Smooth muscle cell (in vitro differentiated cells): Measurements from ENCODE around the gene TCF19. TPM values are rescaled to one million over a fixed set of nuclear protein-coding genes. Genes with fewer than 3 reads are reported as not detected.

Experiments used
- DNase-seq: peaks from one replicate; lab custom pipeline; 2025; ENCODE audit not compliant: unreplicated experiment; lab: John Stamatoyannopoulos, UW
- H2AFZ ChIP-seq: fragments of 200-600 bp; sonication (generic); 2 replicates; pipeline ENCODE4 v1.6.0; 2016; ENCODE audit warnings: antibody characterized with exemption, low read depth, mild to moderate bottlenecking
- H3F3A ChIP-seq: fragments of 200-600 bp; sonication (generic); 2 replicates; pipeline ENCODE4 v1.6.0; 2017; ENCODE audit warnings: antibody characterized with exemption, low read depth
- H3K27ac ChIP-seq: fragments of 200-600 bp; sonication (generic); 2 replicates; pipeline ENCODE4 v1.5.1; 2016; ENCODE audit warnings: low read depth, mild to moderate bottlenecking
- H3K27me3 ChIP-seq: fragments of 200-600 bp; sonication (generic); 2 replicates; pipeline ENCODE4 v1.6.1; 2016; ENCODE audit warnings: low read depth, mild to moderate bottlenecking
- H3K36me3 ChIP-seq: fragments of 200-600 bp; sonication (generic); 2 replicates; pipeline ENCODE4 v1.5.1; 2016; ENCODE audit warnings: low read depth
- H3K4me1 ChIP-seq: fragments of 200-600 bp; sonication (generic); 2 replicates; pipeline ENCODE4 v1.5.1; 2016; ENCODE audit warnings: low read depth
- H3K4me2 ChIP-seq: fragments of 200-600 bp; sonication (generic); 2 replicates; pipeline ENCODE4 v1.6.0; 2016; ENCODE audit warnings: mild to moderate bottlenecking
- H3K4me3 ChIP-seq: fragments of 200-600 bp; sonication (generic); 2 replicates; pipeline ENCODE4 v1.5.1; 2016; ENCODE audit warnings: mild to moderate bottlenecking
- H3K79me2 ChIP-seq: fragments of 200-600 bp; sonication (generic); 2 replicates; pipeline ENCODE4 v1.6.0; 2016; ENCODE audit warnings: low read depth, mild to moderate bottlenecking
- H3K9ac ChIP-seq: fragments of 200-600 bp; sonication (generic); 2 replicates; pipeline ENCODE4 v1.6.0; 2016; ENCODE audit warnings: low read depth
- H3K9me3 ChIP-seq: fragments of 200-600 bp; sonication (generic); replicated peaks from 2 replicates; pipeline ENCODE4 v1.5.1; 2016; ENCODE audit warnings: low read depth
- H4K20me1 ChIP-seq: fragments of 200-600 bp; sonication (generic); 2 replicates; pipeline ENCODE4 v1.6.0; 2016; ENCODE audit warnings: low read depth
- WGBS: methylation state at CpG from one replicate; pipeline ENCODE4 v1.1.7; 2016; ENCODE audit warnings: low lambda C conversion rate; 5-methylcytosine and 5-hydroxymethylcytosine counted together
- polyA plus RNA-seq: library from polyadenylated mRNA; unstranded; fragments of >200 nt; fragmentation: Nextera tagmentation; extraction: Ambion mirVana; gene quantifications from 2 replicates; pipeline ENCODE4 v1.2.1, GENCODE V29; 2016
- total RNA-seq: library from RNA; depleted of rRNA; stranded (reverse); fragments of >200 nt; gene quantifications from 2 replicates; pipeline ENCODE4 v1.2.3, GENCODE V29; 2014
- TF ChIP-seq, protein P1 (sequence below): fragments of 200-600 bp; sonication (generic); IDR thresholded peaks from 2 replicates; pipeline ENCODE4 v1.5.1; 2017; ENCODE audit warnings: borderline replicate concordance, mild to moderate bottlenecking, antibody characterized with exemption; ENCODE audit not compliant: insufficient read depth, poor library complexity, severe bottlenecking

The TCF19 gene
- total and polyA plus RNA-seq, 2 experiments from 2014 or later, result 7.8 to 10.5 TPM

DNA sequence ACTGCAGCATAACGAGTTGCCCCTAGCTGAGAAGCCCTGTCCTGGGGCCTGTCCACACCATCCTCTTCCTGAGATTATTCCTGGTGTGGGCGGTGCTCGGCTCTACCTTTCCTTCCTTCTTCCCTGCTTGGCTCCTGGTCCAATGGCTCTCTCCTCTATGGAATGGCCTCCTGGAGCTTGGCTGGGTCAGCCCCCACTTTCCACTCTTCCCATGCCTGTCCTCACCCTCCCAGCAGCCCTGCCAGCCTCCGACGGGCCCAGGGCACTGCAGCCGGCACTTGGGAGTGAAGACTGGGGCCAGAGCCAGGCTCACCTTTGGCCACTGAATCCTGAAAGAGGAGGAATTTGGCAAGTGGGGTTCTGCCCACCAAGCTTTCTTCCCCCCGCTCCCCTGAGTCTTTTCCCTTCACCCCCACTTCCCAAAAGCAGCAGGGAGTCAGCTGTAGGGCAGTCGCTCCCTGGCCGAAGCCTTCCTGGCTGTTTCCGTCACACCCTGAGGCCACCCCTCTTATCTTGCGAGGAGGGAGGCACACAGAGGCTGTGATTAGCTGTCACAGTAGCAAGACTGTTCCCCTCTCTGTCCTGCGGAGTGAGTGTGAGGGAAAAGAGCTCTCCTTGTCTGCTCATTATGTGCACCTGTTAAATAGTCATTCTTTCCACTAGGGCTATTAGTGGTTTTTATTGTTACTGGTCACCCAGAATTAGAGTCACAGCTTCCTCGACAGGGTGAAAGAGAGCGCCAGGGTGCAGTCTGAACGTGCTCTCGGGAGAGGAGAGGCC lies 31.8 kb upstream of the TCF19 start:
- H3K27ac ChIP-seq, result peak overlapping the region; percentile 19
- no peak for DNase-seq
- H4K20me1 ChIP-seq, result no peaks in the 10 kb centered on the region

DNA sequence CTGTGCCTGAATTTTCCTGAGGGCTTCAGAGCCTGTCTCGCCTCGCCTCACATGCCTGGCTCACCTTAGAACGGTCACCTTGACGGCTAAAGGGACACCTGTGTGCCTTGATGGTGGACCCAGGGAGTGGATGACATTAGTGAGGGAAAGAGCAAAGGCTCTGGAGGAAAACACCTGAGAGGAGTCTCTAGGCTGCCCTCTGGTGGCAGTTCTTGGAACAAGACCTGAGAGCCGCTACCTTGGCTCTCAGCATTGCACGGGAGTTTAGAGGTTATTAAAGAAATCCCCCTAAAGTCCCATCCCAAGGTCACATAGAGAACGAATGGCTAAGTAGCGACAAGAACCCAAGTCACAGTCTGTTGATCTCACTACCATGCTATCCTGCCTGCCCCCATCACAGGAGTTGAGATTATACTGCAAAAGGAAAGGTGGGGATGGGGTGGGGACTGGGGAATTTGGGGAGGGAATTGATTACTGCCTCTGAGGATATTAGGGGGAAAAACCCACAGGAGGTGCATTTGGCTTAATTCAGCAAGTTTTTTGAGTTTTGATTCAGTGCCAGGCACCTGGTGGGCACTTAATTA lies 30.2 kb upstream of the TCF19 start:
- Histone ChIP-seq H3K36me3 (no peaks in the 10 kb centered on the region), H3K4me1 (no peaks in the 10 kb centered on the region), H3K27me3 (no peaks in the 10 kb centered on the region), H2AFZ (no peak overlapping the region), H3F3A (no peaks in the 10 kb centered on the region), H3K9ac (no peak overlapping the region), H3K4me2 (no peak overlapping the region), H3K4me3 (no peak overlapping the region), H3K79me2 (no peaks in the 10 kb centered on the region), H3K9me3 (no peaks in the 10 kb centered on the region), H4K20me1 (no peaks in the 10 kb centered on the region), H3K27ac (no peak overlapping the region)
- TF ChIP-seq, protein P1, sequence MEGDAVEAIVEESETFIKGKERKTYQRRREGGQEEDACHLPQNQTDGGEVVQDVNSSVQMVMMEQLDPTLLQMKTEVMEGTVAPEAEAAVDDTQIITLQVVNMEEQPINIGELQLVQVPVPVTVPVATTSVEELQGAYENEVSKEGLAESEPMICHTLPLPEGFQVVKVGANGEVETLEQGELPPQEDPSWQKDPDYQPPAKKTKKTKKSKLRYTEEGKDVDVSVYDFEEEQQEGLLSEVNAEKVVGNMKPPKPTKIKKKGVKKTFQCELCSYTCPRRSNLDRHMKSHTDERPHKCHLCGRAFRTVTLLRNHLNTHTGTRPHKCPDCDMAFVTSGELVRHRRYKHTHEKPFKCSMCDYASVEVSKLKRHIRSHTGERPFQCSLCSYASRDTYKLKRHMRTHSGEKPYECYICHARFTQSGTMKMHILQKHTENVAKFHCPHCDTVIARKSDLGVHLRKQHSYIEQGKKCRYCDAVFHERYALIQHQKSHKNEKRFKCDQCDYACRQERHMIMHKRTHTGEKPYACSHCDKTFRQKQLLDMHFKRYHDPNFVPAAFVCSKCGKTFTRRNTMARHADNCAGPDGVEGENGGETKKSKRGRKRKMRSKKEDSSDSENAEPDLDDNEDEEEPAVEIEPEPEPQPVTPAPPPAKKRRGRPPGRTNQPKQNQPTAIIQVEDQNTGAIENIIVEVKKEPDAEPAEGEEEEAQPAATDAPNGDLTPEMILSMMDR, result peak; percentile 84
- 12% methylated on average over 8 of the region's 8 CpGs for WGBS
- peak; percentile 10 for DNase-seq

More for the DNA sequence above, 31.8 kb upstream of the TCF19 start:
- no peaks in the 10 kb centered on the region for H3K27me3 ChIP-seq
- TF ChIP-seq, protein P1, result no peak
- H3K79me2 ChIP-seq, result no peaks in the 10 kb centered on the region
- H3F3A ChIP-seq, result no peaks in the 10 kb centered on the region
- no peak overlapping the region for H3K4me3 ChIP-seq
- no peaks in the 10 kb centered on the region for H3K36me3 ChIP-seq
- no peak overlapping the region for H2AFZ ChIP-seq
- no peaks in the 10 kb centered on the region for H3K9me3 ChIP-seq
- no peak overlapping the region for H3K9ac ChIP-seq
- no peak overlapping the region for H3K4me2 ChIP-seq
- 78% methylated on average over 16 of the region's 16 CpGs for WGBS
- no peaks in the 10 kb centered on the region for H3K4me1 ChIP-seq

DNA sequence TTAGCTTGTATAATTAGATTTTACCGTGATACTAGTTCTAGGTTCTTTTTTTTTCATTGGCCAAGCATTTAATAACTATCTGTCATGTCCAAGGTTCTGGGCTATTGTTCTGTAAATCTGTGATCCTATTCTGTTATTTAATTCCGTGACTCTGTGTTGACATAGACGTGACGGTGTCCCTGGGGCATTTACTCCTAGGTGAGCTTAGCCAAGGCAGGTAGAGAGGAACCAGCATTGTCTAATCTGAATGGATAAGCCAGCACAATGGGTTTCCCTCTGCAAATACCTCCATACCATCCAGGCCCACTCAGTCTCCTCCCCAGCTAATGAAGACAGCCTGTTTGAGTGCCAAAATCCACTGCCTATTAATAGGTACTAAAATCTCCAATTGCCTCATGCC lies 29.3 kb upstream of the TCF19 start:
- WGBS, result 78% methylated on average over 4 of the region's 4 CpGs
- Histone ChIP-seq H3K4me2 (no peak overlapping the region), H3K9me3 (no peaks in the 10 kb centered on the region), H3K4me3 (no peak overlapping the region), H3F3A (no peaks in the 10 kb centered on the region), H4K20me1 (no peaks in the 10 kb centered on the region), H3K79me2 (no peaks in the 10 kb centered on the region), H2AFZ (no peak overlapping the region), H3K27me3 (no peaks in the 10 kb centered on the region), H3K4me1 (no peaks in the 10 kb centered on the region), H3K9ac (no peak overlapping the region), H3K27ac (no peak overlapping the region), H3K36me3 (no peaks in the 10 kb centered on the region)
- no peak for DNase-seq
- TF ChIP-seq, protein P1, result no peak

DNA sequence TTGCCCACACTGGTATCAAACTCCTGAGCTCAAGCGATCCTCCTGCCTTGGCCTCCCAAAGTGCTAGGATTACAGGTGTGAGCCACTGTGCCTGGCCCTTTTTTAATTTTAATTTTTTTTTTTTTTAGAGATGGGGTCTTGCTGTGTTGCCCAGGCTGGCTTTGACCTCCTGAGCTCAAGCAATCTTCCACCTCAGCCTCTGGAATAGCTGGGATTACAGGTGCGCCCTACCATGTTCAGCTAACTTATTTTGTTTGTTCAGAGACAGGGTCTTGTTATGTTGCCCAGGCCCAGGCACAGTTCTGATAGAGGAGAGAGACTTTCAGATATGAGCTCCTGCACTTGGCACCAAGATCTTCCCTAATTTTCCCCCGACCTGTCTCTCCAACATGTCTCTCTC lies 27.6 kb upstream of the TCF19 start:
- Histone ChIP-seq H3K4me3 (no peak overlapping the region), H3F3A (no peaks in the 10 kb centered on the region), H2AFZ (no peak overlapping the region), H3K27ac (no peak overlapping the region), H3K9me3 (no peaks in the 10 kb centered on the region), H3K27me3 (no peaks in the 10 kb centered on the region), H4K20me1 (no peaks in the 10 kb centered on the region), H3K9ac (no peak overlapping the region), H3K4me2 (no peak overlapping the region), H3K79me2 (no peaks in the 10 kb centered on the region), H3K36me3 (no peaks in the 10 kb centered on the region), H3K4me1 (no peaks in the 10 kb centered on the region)
- TF ChIP-seq, protein P1, result no peak
- 98% methylated on average over 3 of the region's 3 CpGs for WGBS
- no peak for DNase-seq
